NT2/D1 (cell line): Measurements from ENCODE around the gene SFXN5.

ENCODE experiments used
- YY1 ChIP-seq: IDR thresholded peaks from 2 replicates; pipeline ENCODE4 v1.6.1; 2011; ENCODE audit not compliant: insufficient read length, insufficient read depth
- ZNF274 ChIP-seq: IDR thresholded peaks from 2 replicates; pipeline ENCODE4 v1.6.1; 2011; ENCODE audit warnings: mild to moderate bottlenecking, low read depth, low read length

DNA sequence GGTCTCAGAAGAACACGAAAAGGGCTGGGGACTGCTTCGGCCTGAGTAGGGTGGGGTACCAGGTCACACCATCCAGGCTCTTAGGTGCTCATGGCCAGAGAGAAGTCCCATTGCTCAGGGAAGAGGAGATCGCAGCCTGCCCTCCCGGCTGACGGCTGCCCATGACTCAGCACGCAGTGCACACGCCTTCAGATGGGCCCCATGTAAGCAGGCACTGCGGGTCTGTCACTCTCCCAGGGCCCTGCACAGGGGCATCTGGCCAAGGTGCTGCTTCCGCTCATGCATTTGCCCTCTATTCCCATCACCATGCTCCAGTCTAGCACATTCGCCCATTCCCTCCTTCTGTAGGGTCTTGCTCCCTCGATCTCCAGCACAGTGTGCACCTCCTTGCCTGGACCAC, 34.7 kb downstream of the SFXN5 start:
- TF ChIP-seq ZNF274 (no peak), YY1 (no peak)
